SU-DHL-6 (cell line): ENCODE data around the gene ADH6.

ENCODE experiments used
- EZH2phosphoT487 ChIP-seq: fragments of 200-600 bp; sonication (generic), shearing (Covaris generic); conservative IDR thresholded peaks from 2 replicates; pipeline ENCODE4 v1.6.1; 2018; ENCODE audit warnings: mild to moderate bottlenecking, antibody characterized with exemption, low read length, moderate library complexity, mixed read lengths
- TF ChIP-seq, protein P1 (sequence below): fragments of 200-600 bp; sonication (generic); IDR thresholded peaks from one replicate; pipeline ENCODE4 v1.5.1; 2017; ENCODE audit warnings: antibody characterized with exemption, mild to moderate bottlenecking, low read length, moderate library complexity; ENCODE audit not compliant: insufficient read depth, poor library complexity, severe bottlenecking

DNA sequence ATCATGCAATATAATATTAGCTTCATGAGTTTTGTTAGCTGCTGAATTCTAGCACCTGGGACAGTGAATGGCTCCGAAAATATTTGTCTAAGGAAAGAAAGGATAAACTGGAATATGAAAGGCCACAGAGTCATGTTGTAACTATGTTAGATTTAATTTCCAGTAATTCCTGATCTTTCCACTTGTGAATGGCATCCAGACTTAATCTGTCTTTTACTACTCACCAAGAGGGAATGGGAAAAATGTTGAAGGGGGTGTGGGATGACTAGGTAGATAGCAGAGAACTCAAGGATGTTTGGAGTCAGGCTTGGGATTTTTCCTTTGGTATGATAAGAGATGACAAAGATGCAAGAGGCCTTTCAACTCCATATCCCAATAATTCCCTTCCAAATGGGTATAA is 9.4 kb downstream of the ADH6 start:
- TF ChIP-seq, protein P1, sequence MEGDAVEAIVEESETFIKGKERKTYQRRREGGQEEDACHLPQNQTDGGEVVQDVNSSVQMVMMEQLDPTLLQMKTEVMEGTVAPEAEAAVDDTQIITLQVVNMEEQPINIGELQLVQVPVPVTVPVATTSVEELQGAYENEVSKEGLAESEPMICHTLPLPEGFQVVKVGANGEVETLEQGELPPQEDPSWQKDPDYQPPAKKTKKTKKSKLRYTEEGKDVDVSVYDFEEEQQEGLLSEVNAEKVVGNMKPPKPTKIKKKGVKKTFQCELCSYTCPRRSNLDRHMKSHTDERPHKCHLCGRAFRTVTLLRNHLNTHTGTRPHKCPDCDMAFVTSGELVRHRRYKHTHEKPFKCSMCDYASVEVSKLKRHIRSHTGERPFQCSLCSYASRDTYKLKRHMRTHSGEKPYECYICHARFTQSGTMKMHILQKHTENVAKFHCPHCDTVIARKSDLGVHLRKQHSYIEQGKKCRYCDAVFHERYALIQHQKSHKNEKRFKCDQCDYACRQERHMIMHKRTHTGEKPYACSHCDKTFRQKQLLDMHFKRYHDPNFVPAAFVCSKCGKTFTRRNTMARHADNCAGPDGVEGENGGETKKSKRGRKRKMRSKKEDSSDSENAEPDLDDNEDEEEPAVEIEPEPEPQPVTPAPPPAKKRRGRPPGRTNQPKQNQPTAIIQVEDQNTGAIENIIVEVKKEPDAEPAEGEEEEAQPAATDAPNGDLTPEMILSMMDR = no peak
- no peak for TF ChIP-seq EZH2phosphoT487
